OCI-LY1 (cell line): ENCODE data around the gene N4BP3.

Source experiments
- H2AFZ ChIP-seq: fragments of 200-600 bp; sonication (generic), shearing (Covaris generic); 2 replicates; pipeline ENCODE4 v1.6.0; 2014; ENCODE audit warnings: antibody characterized with exemption, mild to moderate bottlenecking, low read length
- H3F3A ChIP-seq: fragments of 200-600 bp; sonication (generic), shearing (Covaris generic); 2 replicates; pipeline ENCODE4 v1.6.0; 2014; ENCODE audit warnings: mild to moderate bottlenecking, antibody characterized with exemption, low read length, moderate library complexity; ENCODE audit not compliant: insufficient read depth
- H3K27ac ChIP-seq: fragments of 200-600 bp; sonication (generic); 2 replicates; pipeline ENCODE4 v1.5.1; 2014; ENCODE audit warnings: low read length, mixed run types, mild to moderate bottlenecking, low read depth; ENCODE audit not compliant: poor library complexity, severe bottlenecking
- H3K27me3 ChIP-seq: fragments of 200-600 bp; sonication (generic); 2 replicates; pipeline ENCODE4 v1.6.0; 2014; ENCODE audit warnings: antibody characterized with exemption, mild to moderate bottlenecking, low read length, moderate library complexity; ENCODE audit not compliant: insufficient read depth
- H3K36me3 ChIP-seq: fragments of 200-600 bp; sonication (generic); 2 replicates; pipeline ENCODE4 v1.6.1; 2014; ENCODE audit warnings: mild to moderate bottlenecking, antibody characterized with exemption, low read length, moderate library complexity, mixed read lengths; ENCODE audit not compliant: insufficient read depth
- H3K4me1 ChIP-seq: fragments of 200-600 bp; sonication (generic); 2 replicates; pipeline ENCODE4 v1.5.1; 2014; ENCODE audit warnings: mild to moderate bottlenecking, low read length, moderate library complexity; ENCODE audit not compliant: insufficient read depth, severe bottlenecking
- H3K4me2 ChIP-seq: fragments of 200-600 bp; sonication (generic), shearing (Covaris generic); 2 replicates; pipeline ENCODE4 v1.6.1; 2014; ENCODE audit warnings: low read length
- H3K4me3 ChIP-seq: fragments of 200-600 bp; sonication (generic); 2 replicates; pipeline ENCODE4 v1.5.1; 2014; ENCODE audit warnings: low read length, low read depth, mild to moderate bottlenecking, mixed read lengths; ENCODE audit not compliant: poor library complexity, severe bottlenecking
- H3K79me2 ChIP-seq: fragments of 200-600 bp; shearing (Covaris generic); 2 replicates; pipeline ENCODE4 v1.6.1; 2016; ENCODE audit warnings: mixed run types, low read length, mixed read lengths; ENCODE audit not compliant: insufficient read depth
- H3K9ac ChIP-seq: fragments of 200-600 bp; sonication (generic), shearing (Covaris generic); 2 replicates; pipeline ENCODE4 v1.6.1; 2014; ENCODE audit warnings: mild to moderate bottlenecking, low read length, mixed read lengths
- H3K9me2 ChIP-seq: fragments of 200-600 bp; sonication (generic), shearing (Covaris generic); 2 replicates; pipeline ENCODE4 v1.6.1; 2014; ENCODE audit warnings: low read depth, mild to moderate bottlenecking, low read length, mixed read lengths
- H3K9me3 ChIP-seq: fragments of 200-600 bp; shearing (Covaris generic); 2 replicates; pipeline ENCODE4 v1.6.1; 2014; ENCODE audit warnings: low read length, mixed read lengths
- H4K20me1 ChIP-seq: fragments of 200-600 bp; sonication (generic), shearing (Covaris generic); 2 replicates; pipeline ENCODE4 v1.6.0; 2016; ENCODE audit warnings: mild to moderate bottlenecking, low read length; ENCODE audit not compliant: insufficient read depth
- CTCF ChIP-seq: fragments of 200-600 bp; sonication (generic), shearing (Covaris generic); IDR thresholded peaks from 2 replicates; pipeline ENCODE4 v1.5.1; 2017; ENCODE audit warnings: mild to moderate bottlenecking, antibody characterized with exemption, low read length, moderate library complexity, mixed read lengths
- EZH2 ChIP-seq: fragments of 200-600 bp; sonication (generic), shearing (Covaris generic); IDR thresholded peaks from 2 replicates; pipeline ENCODE4 v1.8.0; 2017; ENCODE audit warnings: borderline replicate concordance, mixed run types, mild to moderate bottlenecking, antibody characterized with exemption, low read length, moderate library complexity, mixed read lengths

N4BP3 gene

GRCh38 chr5:178115136-178115813 is 1.9 kb downstream of the N4BP3 start:
- H3K4me3 ChIP-seq: peak overlapping the region; percentile 90
- TF ChIP-seq EZH2 (no peak), CTCF (no peak)
- H4K20me1 ChIP-seq: no peaks in the 10 kb centered on the region
- peaks cover 21% of the 10 kb centered on the region for H3K27me3 ChIP-seq
- H3K9ac ChIP-seq: peak overlapping the region; percentile 89
- H2AFZ ChIP-seq: no peak overlapping the region
- H3K4me2 ChIP-seq: peak overlapping the region; percentile 79
- H3K79me2 ChIP-seq: no peaks in the 10 kb centered on the region
- no peaks in the 10 kb centered on the region for H3F3A ChIP-seq
- no peaks in the 10 kb centered on the region for H3K9me3 ChIP-seq
- no peaks in the 10 kb centered on the region; the same call in 1 of the 2 replicates for H3K36me3 ChIP-seq
- peak overlapping the region; percentile 97 for H3K27ac ChIP-seq
- H3K4me1 ChIP-seq: peaks cover 65% of the 10 kb centered on the region
- no peaks in the 10 kb centered on the region for H3K9me2 ChIP-seq

- Histone ChIP-seq H3K4me2 (peak overlapping the region; percentile 79), H3K9ac (peak overlapping the region; percentile 89), H3K27ac (peak overlapping the region; percentile 97), H4K20me1 (no peaks in the 10 kb centered on the region), H3K79me2 (no peaks in the 10 kb centered on the region), H2AFZ (no peak overlapping the region), H3K9me2 (no peaks in the 10 kb centered on the region), H3K9me3 (no peaks in the 10 kb centered on the region), H3K27me3 (peaks cover 16% of the 10 kb centered on the region), H3K4me3 (peak overlapping the region; percentile 90), H3F3A (no peaks in the 10 kb centered on the region), H3K4me1 (peaks cover 70% of the 10 kb centered on the region), H3K36me3 (no peaks in the 10 kb centered on the region; the same call in 1 of the 2 replicates)
- no peak for TF ChIP-seq CTCF
- no peak for TF ChIP-seq EZH2
These were observed 2.4 kb downstream of the N4BP3 start for GRCh38 chr5:178115814-178116142.

- H2AFZ ChIP-seq: no peak overlapping the region
- H3F3A ChIP-seq: no peaks in the 10 kb centered on the region
- H3K79me2 ChIP-seq: no peaks in the 10 kb centered on the region
- H3K9me3 ChIP-seq: no peaks in the 10 kb centered on the region
- H3K4me2 ChIP-seq: peak overlapping the region; percentile 79
- peaks cover 13% of the 10 kb centered on the region for H3K27me3 ChIP-seq
- H3K9me2 ChIP-seq: no peaks in the 10 kb centered on the region
- no peak for TF ChIP-seq CTCF
- no peak for TF ChIP-seq EZH2
- H3K36me3 ChIP-seq: no peaks in the 10 kb centered on the region; the same call in 1 of the 2 replicates
- peak overlapping the region; percentile 89; the same call in 1 of the 2 replicates for H3K9ac ChIP-seq
- H3K4me3 ChIP-seq: peak overlapping the region; percentile 90
- H3K27ac ChIP-seq: peak overlapping the region; percentile 97
- H4K20me1 ChIP-seq: no peaks in the 10 kb centered on the region
- peaks cover 75% of the 10 kb centered on the region for H3K4me1 ChIP-seq
These were observed 3.0 kb downstream of the N4BP3 start for GRCh38 chr5:178116143-178116885.
